ENCODE results near the gene UGT1A7. TPM values are rescaled to one million over a fixed set of nuclear protein-coding genes. Genes with fewer than 3 reads are reported as not detected.
A peak's percentile ranks its signal among the peaks of the same experiment; 100 is the strongest.

UGT1A7 gene
- polyA plus RNA-seq, 1 donor (not counting 4 experiments of a cell fraction or from before 2014, with no cell fraction given) = 0.87 TPM

DNA sequence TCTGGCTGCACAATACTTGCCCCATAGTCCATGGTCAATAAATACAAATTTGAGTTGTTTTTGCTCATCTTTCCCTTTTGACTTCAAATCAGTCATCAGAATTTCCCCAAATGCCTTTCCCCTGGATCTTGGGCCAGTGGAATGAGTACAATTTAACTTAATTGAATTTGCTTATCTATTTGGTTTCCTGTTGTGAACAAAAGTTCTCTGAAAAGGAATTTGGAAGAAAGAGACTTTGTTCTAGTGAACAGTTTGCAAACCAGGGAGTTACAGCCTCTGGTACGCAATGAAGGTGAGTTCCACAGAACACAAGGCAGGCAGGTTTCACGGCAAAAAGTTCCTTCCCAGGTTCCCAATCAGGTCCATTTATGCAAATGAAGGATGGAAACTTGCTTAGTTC is 77.1 kb downstream of the UGT1A7 start:
- Histone ChIP-seq H3K27me3 (ENCODE audit: control insufficient read depth, extremely low read depth, insufficient read depth, low read length) (no peaks in the 10 kb centered on the region), H3K9me3 (ENCODE audit: control insufficient read depth, low read depth, low read length) (no peaks in the 10 kb centered on the region), H3K4me2 (ENCODE audit: control insufficient read depth, extremely low read depth, insufficient read depth, low read depth, low read length) (no peak overlapping the region), H3K36me3 (ENCODE audit: control insufficient read depth in 2 of 2, extremely low read depth in 1 of 2, insufficient read depth in 2 of 2, low read length in 2 of 2) (peaks cover 2 to 3% of the 10 kb centered on the region in 2 experiments), H3K9ac (ENCODE audit: control insufficient read depth, extremely low read depth, insufficient read depth, low read length) (no peak overlapping the region), H2AFZ (ENCODE audit: control insufficient read depth, low read length) (no peak overlapping the region), H4K20me1 (ENCODE audit: control insufficient read depth, extremely low read depth, insufficient read depth, low read length) (no peaks in the 10 kb centered on the region), H3K4me3 (ENCODE audit: control insufficient read depth in 2 of 3, extremely low read depth in 1 of 3, insufficient read depth in 2 of 3, low read depth in 1 of 3, low read length in 3 of 3) (no peak overlapping the region), H3K79me2 (ENCODE audit: control insufficient read depth, insufficient read depth, low read length) (peaks cover 5% of the 10 kb centered on the region), H3K4me1 (ENCODE audit: control insufficient read depth, extremely low read depth, insufficient read depth, low read length) (peaks cover 24% of the 10 kb centered on the region), H3K27ac (ENCODE audit: control insufficient read depth, insufficient read depth, low read length) (no peak overlapping the region), H3K9me1 (ENCODE audit: control insufficient read depth, extremely low read depth, insufficient read depth, low read length) (no peaks in the 10 kb centered on the region)
- no peak for FAIRE-seq
- TF ChIP-seq EZH2 (IDR thresholded peaks at IDR 0.05; ENCODE audit: low read length) = no peak
- TF ChIP-seq, protein P1, sequence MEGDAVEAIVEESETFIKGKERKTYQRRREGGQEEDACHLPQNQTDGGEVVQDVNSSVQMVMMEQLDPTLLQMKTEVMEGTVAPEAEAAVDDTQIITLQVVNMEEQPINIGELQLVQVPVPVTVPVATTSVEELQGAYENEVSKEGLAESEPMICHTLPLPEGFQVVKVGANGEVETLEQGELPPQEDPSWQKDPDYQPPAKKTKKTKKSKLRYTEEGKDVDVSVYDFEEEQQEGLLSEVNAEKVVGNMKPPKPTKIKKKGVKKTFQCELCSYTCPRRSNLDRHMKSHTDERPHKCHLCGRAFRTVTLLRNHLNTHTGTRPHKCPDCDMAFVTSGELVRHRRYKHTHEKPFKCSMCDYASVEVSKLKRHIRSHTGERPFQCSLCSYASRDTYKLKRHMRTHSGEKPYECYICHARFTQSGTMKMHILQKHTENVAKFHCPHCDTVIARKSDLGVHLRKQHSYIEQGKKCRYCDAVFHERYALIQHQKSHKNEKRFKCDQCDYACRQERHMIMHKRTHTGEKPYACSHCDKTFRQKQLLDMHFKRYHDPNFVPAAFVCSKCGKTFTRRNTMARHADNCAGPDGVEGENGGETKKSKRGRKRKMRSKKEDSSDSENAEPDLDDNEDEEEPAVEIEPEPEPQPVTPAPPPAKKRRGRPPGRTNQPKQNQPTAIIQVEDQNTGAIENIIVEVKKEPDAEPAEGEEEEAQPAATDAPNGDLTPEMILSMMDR (optimal IDR thresholded peaks at IDR 0.05 in 1 of 3, IDR thresholded peaks at IDR 0.05 in 1 of 3, conservative IDR thresholded peaks at IDR 0.05 in 1 of 3; ENCODE audit: extremely low read depth in 1 of 3, insufficient read depth in 2 of 3, low read length in 3 of 3) = no peak
- no peak for DNase-seq (ENCODE audit: low read depth, low spot score)
- dilution Hi-C loops (cut with MboI; ENCODE audit: extremely low pct_ligation_motif_present, low sequenced_read_pairs) = no loop called here

DNA sequence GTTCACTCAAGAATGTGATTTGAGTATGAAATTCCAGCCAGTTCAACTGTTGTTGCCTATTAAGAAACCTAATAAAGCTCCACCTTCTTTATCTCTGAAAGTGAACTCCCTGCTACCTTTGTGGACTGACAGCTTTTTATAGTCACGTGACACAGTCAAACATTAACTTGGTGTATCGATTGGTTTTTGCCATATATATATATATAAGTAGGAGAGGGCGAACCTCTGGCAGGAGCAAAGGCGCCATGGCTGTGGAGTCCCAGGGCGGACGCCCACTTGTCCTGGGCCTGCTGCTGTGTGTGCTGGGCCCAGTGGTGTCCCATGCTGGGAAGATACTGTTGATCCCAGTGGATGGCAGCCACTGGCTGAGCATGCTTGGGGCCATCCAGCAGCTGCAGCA is 78.3 kb downstream of the UGT1A7 start, which contains the start of gene UGT1A1:
Gene UGT1A1 (plus strand): TSS at position 228 of the 400 bp plus-strand sequence. CDS start 18 bp downstream, at position 246.
- Histone ChIP-seq H3K79me2 (ENCODE audit: control insufficient read depth, insufficient read depth, low read length) (peaks cover 9% of the 10 kb centered on the region), H3K36me3 (ENCODE audit: control insufficient read depth in 2 of 2, extremely low read depth in 1 of 2, insufficient read depth in 2 of 2, low read length in 2 of 2) (peaks cover 0 to 1% of the 10 kb centered on the region in 2 experiments), H3K4me2 (ENCODE audit: control insufficient read depth, extremely low read depth, insufficient read depth, low read depth, low read length) (peak within 1 kb of the TSS; percentile 80), H3K27ac (ENCODE audit: control insufficient read depth, insufficient read depth, low read length) (peak within 1 kb of the TSS; percentile 0), H3K9ac (ENCODE audit: control insufficient read depth, extremely low read depth, insufficient read depth, low read length) (no peak within 1 kb of the TSS), H4K20me1 (ENCODE audit: control insufficient read depth, extremely low read depth, insufficient read depth, low read length) (no peaks in the 10 kb centered on the region), H2AFZ (ENCODE audit: control insufficient read depth, low read length) (no peak within 1 kb of the TSS), H3K9me3 (ENCODE audit: control insufficient read depth, low read depth, low read length) (no peaks in the 10 kb centered on the region), H3K27me3 (ENCODE audit: control insufficient read depth, extremely low read depth, insufficient read depth, low read length) (no peaks in the 10 kb centered on the region), H3K4me3 (ENCODE audit: control insufficient read depth in 2 of 3, extremely low read depth in 1 of 3, insufficient read depth in 2 of 3, low read depth in 1 of 3, low read length in 3 of 3) (no peak within 1 kb of the TSS), H3K9me1 (ENCODE audit: control insufficient read depth, extremely low read depth, insufficient read depth, low read length) (no peaks in the 10 kb centered on the region), H3K4me1 (ENCODE audit: control insufficient read depth, extremely low read depth, insufficient read depth, low read length) (peaks cover 34% of the 10 kb centered on the region)
- DNase-seq (ENCODE audit: low read depth, low spot score) = no peak
- TF ChIP-seq EZH2 (IDR thresholded peaks at IDR 0.05; ENCODE audit: low read length) = no peak
- TF ChIP-seq, protein P1 (optimal IDR thresholded peaks at IDR 0.05 in 1 of 3, IDR thresholded peaks at IDR 0.05 in 1 of 3, conservative IDR thresholded peaks at IDR 0.05 in 1 of 3; ENCODE audit: extremely low read depth in 1 of 3, insufficient read depth in 2 of 3, low read length in 3 of 3) = no peak
- dilution Hi-C loops (cut with MboI; ENCODE audit: extremely low pct_ligation_motif_present, low sequenced_read_pairs) = no loop called here
- FAIRE-seq = no peak
